Coronary artery (tissue), 2 donors: ENCODE data around the gene SMIM29.
"Not testable (repeated sequence)": the region's sequence is repeated elsewhere in the genome, so short reads cannot be mapped to it uniquely, and the experiment has no call there.

ENCODE experiments used
- DNase-seq: peaks from one replicate; pipeline ENCODE4 v3.0.0-alpha.2; 2017; ENCODE audit warnings: low spot score
- H3K27ac ChIP-seq, 2 donors: fragments of 200-600 bp; sonication (generic); one replicate each; pipeline ENCODE4 v1.5.1; 2016 to 2019
- H3K4me3 ChIP-seq: fragments of 200-600 bp; sonication (generic); 2 replicates; pipeline ENCODE4 v1.5.1; 2016; ENCODE audit warnings: mild to moderate bottlenecking, moderate library complexity
- TF ChIP-seq, protein P1 (sequence below): fragments of 200-600 bp; sonication (generic); IDR thresholded peaks from one replicate; pipeline ENCODE4 v1.5.1; 2019; ENCODE audit warnings: antibody characterized with exemption

The SMIM29 gene

DNA sequence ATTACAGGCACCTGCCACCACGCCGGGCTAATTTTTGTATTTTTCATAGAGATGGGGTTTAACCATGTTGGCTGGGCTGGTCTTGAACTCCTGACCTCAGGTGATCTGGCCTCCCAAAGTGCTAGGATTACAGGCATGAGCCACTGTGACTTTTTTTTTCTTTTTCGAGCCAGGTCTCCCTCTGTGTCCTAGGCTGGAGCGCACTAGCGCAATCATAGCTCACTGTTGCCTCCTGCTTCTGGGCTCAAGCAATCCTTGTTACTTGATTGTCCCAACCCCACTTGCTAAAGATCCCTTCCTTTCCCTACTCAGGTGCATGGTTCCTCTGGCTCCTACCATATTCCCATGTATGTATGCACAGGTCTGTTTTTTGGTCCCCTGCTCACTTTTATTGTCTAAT is 27.4 kb upstream of the SMIM29 start:
- DNase-seq, result no peak
- TF ChIP-seq, protein P1, sequence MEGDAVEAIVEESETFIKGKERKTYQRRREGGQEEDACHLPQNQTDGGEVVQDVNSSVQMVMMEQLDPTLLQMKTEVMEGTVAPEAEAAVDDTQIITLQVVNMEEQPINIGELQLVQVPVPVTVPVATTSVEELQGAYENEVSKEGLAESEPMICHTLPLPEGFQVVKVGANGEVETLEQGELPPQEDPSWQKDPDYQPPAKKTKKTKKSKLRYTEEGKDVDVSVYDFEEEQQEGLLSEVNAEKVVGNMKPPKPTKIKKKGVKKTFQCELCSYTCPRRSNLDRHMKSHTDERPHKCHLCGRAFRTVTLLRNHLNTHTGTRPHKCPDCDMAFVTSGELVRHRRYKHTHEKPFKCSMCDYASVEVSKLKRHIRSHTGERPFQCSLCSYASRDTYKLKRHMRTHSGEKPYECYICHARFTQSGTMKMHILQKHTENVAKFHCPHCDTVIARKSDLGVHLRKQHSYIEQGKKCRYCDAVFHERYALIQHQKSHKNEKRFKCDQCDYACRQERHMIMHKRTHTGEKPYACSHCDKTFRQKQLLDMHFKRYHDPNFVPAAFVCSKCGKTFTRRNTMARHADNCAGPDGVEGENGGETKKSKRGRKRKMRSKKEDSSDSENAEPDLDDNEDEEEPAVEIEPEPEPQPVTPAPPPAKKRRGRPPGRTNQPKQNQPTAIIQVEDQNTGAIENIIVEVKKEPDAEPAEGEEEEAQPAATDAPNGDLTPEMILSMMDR, result no peak
- H3K4me3 ChIP-seq, result no peak overlapping the region
- H3K27ac ChIP-seq, result no peak overlapping the region

DNA sequence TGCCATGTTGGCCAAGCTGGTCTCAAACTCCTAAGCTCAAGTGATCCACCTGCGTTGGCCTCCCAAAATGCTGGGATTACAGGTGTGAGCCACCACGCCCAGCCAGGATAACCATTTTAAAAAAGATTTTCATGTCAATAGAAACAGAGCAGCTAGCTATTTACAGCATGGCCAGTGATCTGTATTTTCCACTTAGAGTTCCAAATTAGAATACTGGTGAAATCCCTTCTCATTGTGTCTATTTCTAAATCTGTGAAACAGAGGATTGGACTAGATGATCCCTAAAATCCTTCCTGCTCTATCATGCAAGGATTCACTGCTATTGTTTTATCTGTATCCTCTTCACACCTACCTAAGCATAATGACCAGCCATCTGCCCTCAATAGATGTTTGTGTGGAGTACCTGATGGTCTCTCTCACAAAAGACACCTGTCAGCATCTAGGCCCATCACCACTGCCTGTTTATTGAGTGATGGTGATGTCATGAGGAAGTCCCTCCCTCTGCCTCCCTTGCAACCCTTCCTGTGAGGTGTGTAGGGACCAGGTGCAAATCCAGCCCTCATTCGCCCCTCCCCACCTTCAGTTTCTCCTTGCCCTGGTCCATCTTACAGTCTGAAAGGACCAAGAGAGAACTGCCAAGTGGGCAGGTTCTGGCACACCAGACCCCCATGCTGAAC is 26.5 kb upstream of the SMIM29 start:
- TF ChIP-seq, protein P1, result no peak
- H3K4me3 ChIP-seq, result no peak overlapping the region
- no peak overlapping the region for H3K27ac ChIP-seq
- DNase-seq, result no peak

DNA sequence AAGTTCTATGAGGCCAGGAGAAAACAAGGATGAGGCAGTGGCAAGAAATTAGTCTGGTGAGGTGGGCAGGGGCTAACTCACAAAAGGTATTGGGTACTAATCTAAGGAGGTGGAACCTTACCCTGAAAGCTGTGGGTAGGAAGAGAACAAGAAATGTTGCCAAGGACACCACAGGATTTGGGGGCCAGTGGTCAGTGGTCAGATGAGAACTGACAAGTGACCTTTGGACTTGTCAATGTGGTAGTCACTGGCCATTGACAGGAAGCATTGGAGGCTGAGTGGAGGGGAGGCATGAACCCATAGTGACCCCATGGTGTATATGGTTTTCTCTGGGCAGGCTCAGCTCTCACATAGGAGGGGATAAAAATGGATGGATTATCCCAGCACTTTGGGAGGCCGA is 25.3 kb upstream of the SMIM29 start:
- no peak overlapping the region for H3K27ac ChIP-seq
- H3K4me3 ChIP-seq, result no peak overlapping the region
- TF ChIP-seq, protein P1, result no peak
- DNase-seq, result no peak

DNA sequence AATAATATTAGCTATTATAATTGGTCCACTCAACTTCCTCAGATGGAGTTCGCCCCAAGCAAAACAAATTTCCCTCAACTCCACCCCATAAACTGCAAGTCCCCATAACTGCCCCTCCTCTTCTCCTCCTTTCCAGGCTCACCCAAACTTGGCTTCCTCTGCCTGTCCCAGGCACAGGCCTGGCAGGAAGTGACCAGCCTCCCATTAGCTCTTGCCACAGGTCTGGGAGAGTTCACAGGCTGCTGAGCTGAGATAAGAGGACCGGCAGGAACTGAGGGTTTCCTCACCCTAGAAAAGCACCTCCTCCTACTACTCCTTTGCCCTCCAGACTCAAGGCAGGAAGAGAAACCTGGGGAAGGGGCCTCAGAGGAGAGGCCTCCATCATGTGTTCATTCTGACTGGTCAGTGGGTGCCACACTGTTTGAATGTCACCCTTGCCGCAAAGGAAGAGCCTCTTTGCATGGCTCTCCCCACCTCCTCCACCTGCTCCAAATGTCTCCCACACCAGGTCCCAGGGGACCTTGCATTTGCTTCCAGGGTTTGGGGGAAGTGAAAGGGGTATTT is 24.5 kb upstream of the SMIM29 start:
- Histone ChIP-seq H3K27ac (peak overlapping the region in 1 of 2 donors; percentile 50), H3K4me3 (no peak overlapping the region)
- DNase-seq, result no peak
- TF ChIP-seq, protein P1, result no peak

DNA sequence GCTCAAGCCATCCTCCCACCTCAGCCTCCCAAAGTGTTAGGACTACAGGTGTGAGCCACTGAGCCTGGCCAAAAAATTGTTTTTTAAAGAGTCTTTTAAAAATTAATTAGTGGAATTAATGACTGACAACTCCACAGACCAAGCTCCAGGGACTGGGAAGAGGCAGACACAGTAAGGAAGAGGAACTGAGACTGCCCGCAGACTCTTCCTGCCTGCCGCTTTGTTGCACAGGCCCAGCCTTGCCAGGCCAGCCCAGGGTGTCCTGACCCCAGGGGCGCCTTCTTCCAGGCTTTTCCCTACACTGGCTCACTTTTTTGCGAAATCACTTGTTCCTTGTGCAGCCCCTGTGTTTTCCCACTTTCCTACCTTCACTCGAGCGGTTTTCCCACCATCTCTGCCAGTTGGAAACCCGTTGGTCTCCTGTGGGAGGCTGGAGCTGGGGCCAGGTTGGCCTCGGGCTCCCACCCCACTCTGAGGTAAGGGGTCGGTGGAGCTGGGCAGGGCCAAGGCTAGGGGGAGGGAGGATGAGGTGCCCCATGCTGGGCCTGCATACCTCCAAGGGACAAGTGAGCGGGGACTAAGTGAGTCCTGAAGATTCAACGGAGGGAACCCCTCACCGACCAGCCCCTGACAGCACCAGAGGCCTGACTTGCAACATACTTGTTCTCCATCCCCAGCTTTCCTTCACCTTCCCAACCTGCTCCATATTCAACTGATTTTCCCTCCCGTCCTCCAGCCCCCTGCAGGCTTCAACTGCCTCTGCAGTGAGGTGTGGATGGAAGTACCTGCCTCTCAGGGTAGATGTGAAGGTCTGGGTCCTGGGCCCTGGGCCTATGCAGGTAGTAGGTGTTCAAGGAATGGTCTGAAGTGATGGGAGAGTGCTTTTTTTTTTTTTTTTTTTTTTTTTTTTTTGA is 23.5 kb upstream of the SMIM29 start:
- no peak for DNase-seq
- peak overlapping the region in 1 of 2 donors; percentile 45 for H3K27ac ChIP-seq

DNA sequence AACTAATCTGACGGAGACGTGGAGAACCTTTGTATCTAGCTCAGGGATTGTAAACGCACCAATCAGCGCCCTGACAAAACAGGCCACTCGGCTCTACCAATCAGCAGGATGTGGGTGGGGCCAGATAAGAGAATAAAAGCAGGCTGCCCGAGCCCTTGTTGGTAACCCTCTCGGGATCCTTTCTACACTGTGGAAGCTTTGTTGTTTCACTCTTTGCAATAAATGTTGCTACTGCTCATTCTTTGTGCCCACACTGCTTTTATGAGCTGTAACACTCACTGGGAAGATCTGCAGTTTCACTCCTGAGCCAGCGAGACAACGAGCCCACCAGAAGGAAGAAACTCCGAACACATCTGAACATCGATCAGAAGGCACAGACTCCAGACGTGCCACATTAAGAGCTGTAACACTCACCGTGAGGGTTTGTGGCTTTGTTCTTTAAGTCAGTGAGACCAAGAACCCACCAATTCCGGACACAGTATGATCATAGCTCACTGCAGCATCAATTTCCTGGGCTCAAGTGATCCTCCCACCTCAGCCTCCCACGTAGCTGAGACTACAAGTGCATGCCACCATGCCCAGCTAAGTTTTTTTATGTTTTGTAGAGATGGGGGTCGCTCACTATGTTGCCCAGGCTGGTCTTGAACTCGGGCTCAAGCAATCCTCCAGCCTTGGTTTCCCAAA is 21.0 kb upstream of the SMIM29 start:
- DNase-seq, H3K27ac ChIP-seq, H3K4me3 ChIP-seq: not testable (repeated sequence)

More for the DNA sequence above, 23.5 kb upstream of the SMIM29 start:
- TF ChIP-seq, protein P1, result no peak
- no peak overlapping the region for H3K4me3 ChIP-seq

DNA sequence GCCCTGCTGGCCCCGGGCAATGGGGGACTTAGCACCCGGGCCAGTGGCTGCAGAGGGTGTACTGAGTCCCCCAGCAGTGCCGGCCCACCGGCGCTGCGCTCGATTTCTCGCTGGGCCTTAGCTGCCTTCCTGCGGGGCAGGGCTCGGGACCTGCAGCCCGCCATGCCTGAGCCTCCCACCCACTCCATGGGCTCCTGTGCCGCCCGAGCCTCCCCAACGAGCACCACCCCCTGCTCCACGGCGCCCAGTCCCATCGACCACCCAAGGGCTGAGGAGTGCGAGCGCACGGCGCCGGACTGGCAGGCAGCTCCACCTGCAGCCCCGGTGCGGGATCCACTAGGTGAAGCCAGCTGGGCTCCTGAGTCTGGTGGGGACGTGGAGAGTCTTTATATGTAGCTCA is 20.3 kb upstream of the SMIM29 start:
- not testable (repeated sequence) for H3K27ac ChIP-seq, DNase-seq, H3K4me3 ChIP-seq
